ENCODE data around the gene PRPF6. TPM values are rescaled to one million over a fixed set of nuclear protein-coding genes. Genes with fewer than 3 reads are reported as not detected.
A peak's percentile ranks its signal among the peaks of the same experiment; 100 is the strongest.

The PRPF6 gene
- total RNA-seq, 1 donor from 2014 or later, result 81.5 TPM

- Mint-ChIP-seq H3K27me3 (ENCODE audit: low read depth) (peaks cover 33% of the 10 kb centered on the region), H3K36me3 (ENCODE audit: low read depth) (no peaks in the 10 kb centered on the region), H3K4me3 (no peak overlapping the region), H3K4me1 (peaks cover 4% of the 10 kb centered on the region), H3K27ac (ENCODE audit: unreplicated experiment) (no peak overlapping the region), H3K9me3 (no peaks in the 10 kb centered on the region)
- no peak for DNase-seq (ENCODE audit: low read depth, low spot score)
- no peak for TF ChIP-seq CTCF (conservative IDR thresholded peaks at IDR 0.05)
These were observed 53.1 kb downstream of the PRPF6 start for GRCh38 chr20:64033981-64034493.

GRCh38 chr20:64035066-64035932 is 54.4 kb downstream of the PRPF6 start:
- H3K27ac Mint-ChIP-seq (ENCODE audit: unreplicated experiment), result no peak overlapping the region
- no peaks in the 10 kb centered on the region for H3K9me3 Mint-ChIP-seq
- peaks cover 45% of the 10 kb centered on the region for H3K27me3 Mint-ChIP-seq (ENCODE audit: low read depth)
- H3K4me1 Mint-ChIP-seq, result peaks cover 4% of the 10 kb centered on the region
- no peak for TF ChIP-seq CTCF (conservative IDR thresholded peaks at IDR 0.05)
- H3K36me3 Mint-ChIP-seq (ENCODE audit: low read depth), result no peaks in the 10 kb centered on the region
- no peak for DNase-seq (ENCODE audit: low read depth, low spot score)
- peak overlapping the region; percentile 44 for H3K4me3 Mint-ChIP-seq

- peak within 1 kb of the TSS; percentile 44 for H3K4me3 Mint-ChIP-seq
These were observed 55.0 kb downstream of the PRPF6 start, which contains the start of gene C20orf204 for GRCh38 chr20:64035933-64036345. Gene C20orf204 (plus strand): TSS chr20:64036182. CDS start chr20:64036324, 142 bp downstream.

GRCh38 chr20:64036346-64037198 is 55.6 kb downstream of the PRPF6 start:
- peaks cover 4% of the 10 kb centered on the region for H3K4me1 Mint-ChIP-seq
- DNase-seq (ENCODE audit: low read depth, low spot score), result no peak
- H3K36me3 Mint-ChIP-seq (ENCODE audit: low read depth), result no peaks in the 10 kb centered on the region
- no peak overlapping the region for H3K4me3 Mint-ChIP-seq
- no peak overlapping the region for H3K27ac Mint-ChIP-seq (ENCODE audit: unreplicated experiment)
- TF ChIP-seq CTCF (conservative IDR thresholded peaks at IDR 0.05), result no peak
- H3K9me3 Mint-ChIP-seq, result no peaks in the 10 kb centered on the region
- peaks cover 58% of the 10 kb centered on the region for H3K27me3 Mint-ChIP-seq (ENCODE audit: low read depth)

More at GRCh38 chr20:64035933-64036345, 55.0 kb downstream of the PRPF6 start, which contains the start of gene C20orf204:
- Mint-ChIP-seq H3K27me3 (ENCODE audit: low read depth) (peaks cover 52% of the 10 kb centered on the region), H3K27ac (ENCODE audit: unreplicated experiment) (no peak within 1 kb of the TSS), H3K36me3 (ENCODE audit: low read depth) (no peaks in the 10 kb centered on the region), H3K9me3 (no peaks in the 10 kb centered on the region), H3K4me1 (peaks cover 4% of the 10 kb centered on the region)
- no peak for TF ChIP-seq CTCF (conservative IDR thresholded peaks at IDR 0.05)
- DNase-seq (ENCODE audit: low read depth, low spot score), result no peak

- no peak overlapping the region for H3K4me3 Mint-ChIP-seq
- no peak overlapping the region for H3K27ac Mint-ChIP-seq (ENCODE audit: unreplicated experiment)
- no peak for TF ChIP-seq CTCF (conservative IDR thresholded peaks at IDR 0.05)
- H3K4me1 Mint-ChIP-seq, result peaks cover 4% of the 10 kb centered on the region
- H3K36me3 Mint-ChIP-seq (ENCODE audit: low read depth), result no peaks in the 10 kb centered on the region
- H3K27me3 Mint-ChIP-seq (ENCODE audit: low read depth), result peaks cover 64% of the 10 kb centered on the region
- H3K9me3 Mint-ChIP-seq, result no peaks in the 10 kb centered on the region
- DNase-seq (ENCODE audit: low read depth, low spot score), result no peak
These were observed 56.2 kb downstream of the PRPF6 start for GRCh38 chr20:64037199-64037497.

All from neural crest cell (in vitro differentiated cells).